K562 (cell line): Measurements from ENCODE around the gene ZNF629. TPM values are rescaled to one million over a fixed set of nuclear protein-coding genes. Genes with fewer than 3 reads are reported as not detected.

Source experiments
- ATAC-seq: fragments of 200-7000 bp; cut with Tn5 transposase; 3 replicates; pipeline ENCODE4 v1.9.1; 2020; ENCODE audit warnings: moderate library complexity
- BruUV-seq: library from RNA; stranded (reverse); fragments of 400-500 nt; replicated peaks from 2 replicates; lab custom pipeline; 2021; lab: Mats Ljungman, UMichigan
- CTCF ChIA-PET: fragments of 300-600 bp; formaldehyde crosslinking; extraction: SDS; loops from one replicate; lab custom pipeline; 2021; ENCODE audit warnings: low intra/inter-chr PET ratio; lab: Yijun Ruan, JAX
- POLR2A ChIA-PET: fragments of 300-600, 350-650 bp; sonication (Branson Sonifier 250); formaldehyde crosslinking; extraction: SDS; loops from one replicate; lab custom pipeline; 2021; ENCODE audit warnings: antibody characterized with exemption, inconsistent platforms; lab: Yijun Ruan, JAX
- DNase-seq, 4 experiments: peaks; one replicate each; pipeline versions ENCODE4 v3.0.0 to v3.0.0-alpha.2; 2011 to 2018; ENCODE audit warnings: low spot score in 3 of 4, mixed read lengths in 3 of 4; ENCODE audit errors: extremely low read depth in 1 of 4
- FAIRE-seq: peaks from 2 replicates; lab custom pipeline; 2011; peaks lifted over from hg19 to GRCh38; lab: Jason Lieb, UNC
- H2AFZ ChIP-seq: 2 replicates; pipeline ENCODE4 v1.6.0; 2011; ENCODE audit warnings: low read depth, low read length, control low read depth, inconsistent platforms
- H3K27ac ChIP-seq: fragments of 200-600 bp; 3 replicates; pipeline ENCODE4 v1.8.0; 2011; ENCODE audit warnings: low read depth, mild to moderate bottlenecking, control low read depth, inconsistent platforms, low read length, moderate library complexity, mixed read lengths; ENCODE audit errors: extremely low read depth
- H3K27me3 ChIP-seq, 2 experiments: fragments of 300-600 bp in 1 of 2; 2 replicates in 1 of 2; 3 replicates in 1 of 2; pipeline versions ENCODE4 v1.6.0 to v1.8.0; 2011; ENCODE audit warnings: inconsistent platforms in 2 of 2, low read length in 2 of 2, mild to moderate bottlenecking in 1 of 2, mixed read lengths in 1 of 2, moderate library complexity in 1 of 2; ENCODE audit not compliant: control insufficient read depth in 2 of 2, insufficient read depth in 2 of 2
- H3K36me3 ChIP-seq: fragments of 300-600 bp; 3 replicates; pipeline ENCODE4 v1.8.0; 2011; ENCODE audit warnings: mild to moderate bottlenecking, low read length, inconsistent platforms; ENCODE audit not compliant: control insufficient read depth, insufficient read depth
- H3K4me1 ChIP-seq, 2 experiments: fragments of 200-600 bp in 1 of 2; replicated peaks in 1 of 2; 2 replicates in 1 of 2; 3 replicates in 1 of 2; pipeline versions ENCODE4 v1.5.1 to v1.8.0; 2011; ENCODE audit warnings: inconsistent platforms in 2 of 2, low read length in 2 of 2, mild to moderate bottlenecking in 1 of 2, mixed read lengths in 1 of 2, moderate library complexity in 1 of 2; ENCODE audit not compliant: control insufficient read depth in 2 of 2, insufficient read depth in 2 of 2
- H3K4me2 ChIP-seq: 2 replicates; pipeline ENCODE4 v1.6.1; 2011; ENCODE audit warnings: low read length, control low read depth, inconsistent platforms, mixed read lengths; ENCODE audit not compliant: insufficient read depth
- H3K4me3 ChIP-seq: fragments of 200-600 bp; sonication (generic), shearing (Covaris generic); 2 replicates; pipeline ENCODE4 v1.5.1; 2016; ENCODE audit warnings: control low read depth, inconsistent platforms
- H3K79me2 ChIP-seq: fragments of 200-600 bp; 3 replicates; pipeline ENCODE4 v1.8.0; 2011; ENCODE audit warnings: low read length, inconsistent platforms; ENCODE audit not compliant: control insufficient read depth, insufficient read depth
- H3K9ac ChIP-seq, 2 experiments: 2 replicates each; pipeline versions ENCODE4 v1.6.0 to v1.6.1; 2011; ENCODE audit warnings: low read depth in 2 of 2, low read length in 2 of 2, control low read depth in 1 of 2, inconsistent platforms in 1 of 2, mild to moderate bottlenecking in 1 of 2, mixed read lengths in 1 of 2; ENCODE audit not compliant: insufficient read depth in 1 of 2
- H3K9me1 ChIP-seq: one replicate; pipeline ENCODE4 v1.6.0; 2011; ENCODE audit warnings: inconsistent platforms, mild to moderate bottlenecking, low read length, moderate library complexity; ENCODE audit not compliant: control insufficient read depth, insufficient read depth
- H3K9me3 ChIP-seq: replicated peaks from 2 replicates; pipeline ENCODE4 v1.5.1; 2011; ENCODE audit warnings: low read depth, low read length, inconsistent platforms; ENCODE audit not compliant: control insufficient read depth, insufficient read depth
- H4K20me1 ChIP-seq: replicated peaks from 2 replicates; pipeline ENCODE4 v1.6.1; 2011; ENCODE audit warnings: low read length, inconsistent platforms, mixed read lengths; ENCODE audit not compliant: control insufficient read depth, insufficient read depth
- E2F3 ChIP-seq: fragments of 250-450 bp; sonication (Bioruptor Pico); IDR thresholded peaks from 2 replicates; pipeline ENCODE4 v1.4.0; 2020; ENCODE audit warnings: mild to moderate bottlenecking
- ETV1 ChIP-seq: fragments of 450-650 bp; conservative IDR thresholded peaks from 2 replicates; pipeline ENCODE4 v1.6.1; 2016; ENCODE audit warnings: missing genetic modification characterization, control low read depth, low read depth, missing compliant biosample characterization
- MYBL2 ChIP-seq, 2 experiments: fragments of 450-650 bp in 1 of 2; sonication (generic) in 1 of 2; formaldehyde crosslinking in 1 of 2; IDR thresholded peaks; 2 replicates each; pipeline versions ENCODE4 v1.6.1 to v1.8.1; 2017 to 2022; ENCODE audit warnings: borderline replicate concordance in 1 of 2, inconsistent platforms in 1 of 2, low read depth in 1 of 2, mild to moderate bottlenecking in 1 of 2, missing genetic modification reagents in 1 of 2, moderate library complexity in 1 of 2
- POLR2A ChIP-seq: fragments of 450-650 bp; conservative IDR thresholded peaks from 2 replicates; pipeline ENCODE4 v1.6.1; 2016
- POLR3A ChIP-seq: IDR thresholded peaks from 2 replicates; pipeline ENCODE4 v1.6.1; 2011; ENCODE audit warnings: borderline replicate concordance, mild to moderate bottlenecking, moderate library complexity; ENCODE audit not compliant: insufficient read length, insufficient read depth; ENCODE audit errors: extremely low read depth
- RFX5 ChIP-seq: IDR thresholded peaks from 2 replicates; pipeline ENCODE4 v1.6.1; 2011; ENCODE audit warnings: low read depth, mild to moderate bottlenecking, improper control_type of control experiment, low read length
- WGBS: fragments of 100-300 bp; shearing (Covaris generic); methylation state at CpG from one replicate; pipeline ENCODE4 v1.1.6; 2016; ENCODE audit warnings: low coverage, mixed read lengths; ENCODE audit not compliant: insufficient coverage; ENCODE audit errors: missing lambda C conversion rate; 5-methylcytosine and 5-hydroxymethylcytosine counted together
- in situ Hi-C: fragments of 300-500 bp; cut with MboI; formaldehyde crosslinking; loops from 4 replicates; pipeline ENCODE4 v1.15.0; 2018; ENCODE audit warnings: inconsistent platforms, mixed read lengths
- intact Hi-C: fragments of 100-400 bp; cut with micrococcal nuclease; formaldehyde crosslinking; loops from 2 replicates; pipeline ENCODE4 v1.14.2; 2022
- polyA plus RNA-seq, 8 experiments: library from polyadenylated mRNA; depleted of rRNA in 4 of 8; stranded (reverse) in 5 of 8; unstranded in 3 of 8; fragments of >200 nt; fragmentation: Nextera tagmentation in 2 of 8; fragmentation: Illumina TruSeq in 1 of 8; extraction: Ambion mirVana in 2 of 8; extraction: Trizol in 1 of 8; gene quantifications; 2 replicates each; pipeline versions ENCODE4 v1.2.1 to v1.2.3, GENCODE V29; 2011 to 2014; ENCODE audit warnings: inconsistent platforms in 1 of 8, missing spikeins in 1 of 8
- total RNA-seq, 7 experiments: library from RNA; depleted of rRNA in 6 of 7; stranded (reverse); fragments of >200 nt in 6 of 7; fragmentation: Illumina TruSeq in 2 of 7; extraction: Trizol in 2 of 7; gene quantifications; 2 replicates each; pipeline versions ENCODE4 v1.2.1 to v1.2.3, GENCODE V29; 2011 to 2021; ENCODE audit warnings: low replicate concordance in 1 of 7
- TF ChIP-seq, protein P1 (sequence below): fragments of 250-450 bp; sonication (Bioruptor Pico); IDR thresholded peaks from 2 replicates; pipeline ENCODE4 v1.4.0; 2020; ENCODE audit warnings: mild to moderate bottlenecking, moderate library complexity
- TF ChIP-seq, protein P2 (sequence below): fragments of 250-450 bp; sonication (Bioruptor Pico); IDR thresholded peaks from 2 replicates; pipeline ENCODE4 v1.8.0; 2022; ENCODE audit warnings: inconsistent platforms
- TF ChIP-seq, protein P3 (sequence below): fragments of 450-650 bp; IDR thresholded peaks from 2 replicates; pipeline ENCODE4 v1.7.1; 2018; ENCODE audit warnings: mild to moderate bottlenecking, low read depth; ENCODE audit not compliant: partially characterized antibody
- TF ChIP-seq, protein P4 (sequence below): fragments of 250-450 bp; sonication (Bioruptor Pico); IDR thresholded peaks from 2 replicates; pipeline ENCODE4 v1.4.0; 2020; ENCODE audit warnings: borderline replicate concordance
- TF ChIP-seq, protein P5 (sequence below): sonication (generic); formaldehyde crosslinking; IDR thresholded peaks from 2 replicates; pipeline ENCODE4 v1.8.0; 2022; ENCODE audit warnings: missing genetic modification reagents, mild to moderate bottlenecking, borderline replicate concordance

ZNF629 gene
- total and polyA plus RNA-seq, 9 of the 15 experiments (the other 6 are each of a cell fraction or from before 2014, with no cell fraction given): 0.44 to 18.8 (median 7.4) TPM

DNA sequence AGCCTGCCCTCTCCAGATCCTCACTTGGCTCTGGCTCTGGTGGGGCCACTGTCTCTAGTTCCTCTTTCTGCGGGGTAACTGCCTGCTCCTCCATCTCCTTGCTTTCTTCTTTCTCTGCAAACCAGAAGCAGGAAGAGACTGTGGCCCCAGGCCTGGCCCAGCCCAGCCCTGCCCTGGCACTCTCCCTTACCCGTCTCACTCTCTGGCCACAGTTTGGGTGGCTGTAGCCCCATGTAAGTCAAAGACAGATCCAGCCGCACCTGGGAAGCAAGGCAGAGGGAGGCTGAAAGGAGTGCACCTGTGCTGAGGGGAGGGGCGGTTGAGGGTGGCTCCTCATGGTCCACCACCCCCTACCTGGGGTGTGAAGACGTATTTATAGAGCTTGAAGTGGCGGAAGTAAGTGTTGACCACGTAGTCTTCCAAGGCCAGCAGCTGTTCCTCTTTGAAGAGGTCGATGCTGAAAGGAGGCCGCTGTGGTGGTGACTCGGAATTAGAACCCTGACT is 28.0 kb downstream of the ZNF629 start (continued):
- TF ChIP-seq, protein P1, sequence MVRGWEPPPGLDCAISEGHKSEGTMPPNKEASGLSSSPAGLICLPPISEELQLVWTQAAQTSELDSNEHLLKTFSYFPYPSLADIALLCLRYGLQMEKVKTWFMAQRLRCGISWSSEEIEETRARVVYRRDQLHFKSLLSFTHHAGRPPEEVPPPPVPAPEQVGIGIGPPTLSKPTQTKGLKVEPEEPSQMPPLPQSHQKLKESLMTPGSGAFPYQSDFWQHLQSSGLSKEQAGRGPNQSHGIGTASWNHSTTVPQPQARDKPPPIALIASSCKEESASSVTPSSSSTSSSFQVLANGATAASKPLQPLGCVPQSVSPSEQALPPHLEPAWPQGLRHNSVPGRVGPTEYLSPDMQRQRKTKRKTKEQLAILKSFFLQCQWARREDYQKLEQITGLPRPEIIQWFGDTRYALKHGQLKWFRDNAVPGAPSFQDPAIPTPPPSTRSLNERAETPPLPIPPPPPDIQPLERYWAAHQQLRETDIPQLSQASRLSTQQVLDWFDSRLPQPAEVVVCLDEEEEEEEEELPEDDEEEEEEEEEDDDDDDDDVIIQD (CRISPR knock-in tag): no peak
- TF ChIP-seq E2F3: no peak

DNA sequence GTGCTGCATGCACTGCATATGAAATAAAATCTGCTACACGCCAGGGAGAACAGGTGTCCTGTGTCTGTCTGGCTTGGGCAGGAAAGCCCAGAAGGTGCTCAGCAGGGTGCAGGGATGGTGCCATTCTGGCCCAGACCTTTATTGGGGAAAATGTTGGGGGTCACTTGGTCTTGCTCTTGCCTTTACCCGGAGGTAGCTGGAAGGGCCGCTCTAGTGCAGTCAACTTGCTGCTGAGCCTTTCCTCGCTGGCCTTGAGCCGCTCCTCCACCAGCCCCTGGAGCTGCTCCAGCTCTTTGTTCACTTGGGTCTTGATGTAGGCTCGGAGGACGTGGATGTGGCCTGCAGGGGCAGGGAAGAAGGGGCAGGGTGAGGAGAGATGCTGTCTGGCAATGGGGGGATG is 29.7 kb downstream of the ZNF629 start:
- Histone ChIP-seq H3K4me3 (no peak overlapping the region), H3K9ac (peak overlapping the region in 1 of 2 experiments; percentile 36; a peak in 2 of 4 replicates), H4K20me1 (no peaks in the 10 kb centered on the region), H3K27ac (no peak overlapping the region), H3K27me3 (no peaks in the 10 kb centered on the region), H3K4me1 (peaks cover 8 to 24% of the 10 kb centered on the region in 2 experiments; a peak in 3 of 5 replicates), H3K79me2 (peaks cover 19% of the 10 kb centered on the region), H3K36me3 (peaks cover 74% of the 10 kb centered on the region), H3K4me2 (no peak overlapping the region), H3K9me1 (no peaks in the 10 kb centered on the region), H2AFZ (no peak overlapping the region), H3K9me3 (no peaks in the 10 kb centered on the region)
- ATAC-seq: no peak
- intact Hi-C loops: no loop called here
- in situ Hi-C loops: no loop called here
- POLR2A ChIA-PET: interaction anchor here (0.6 to 2.0 kb wide), 5 partner anchors 9 to 164 kb away, joined by 3 to 9 read pairs (median 3); partner anchors contain the start of gene PHKG2
- DNase-seq: no peak
- CTCF ChIA-PET: no interaction called here
- BruUV-seq: no TSS peak
- 89% methylated on average over 7 of the region's 7 CpGs for WGBS
- no peak for FAIRE-seq
- TF ChIP-seq, protein P2, sequence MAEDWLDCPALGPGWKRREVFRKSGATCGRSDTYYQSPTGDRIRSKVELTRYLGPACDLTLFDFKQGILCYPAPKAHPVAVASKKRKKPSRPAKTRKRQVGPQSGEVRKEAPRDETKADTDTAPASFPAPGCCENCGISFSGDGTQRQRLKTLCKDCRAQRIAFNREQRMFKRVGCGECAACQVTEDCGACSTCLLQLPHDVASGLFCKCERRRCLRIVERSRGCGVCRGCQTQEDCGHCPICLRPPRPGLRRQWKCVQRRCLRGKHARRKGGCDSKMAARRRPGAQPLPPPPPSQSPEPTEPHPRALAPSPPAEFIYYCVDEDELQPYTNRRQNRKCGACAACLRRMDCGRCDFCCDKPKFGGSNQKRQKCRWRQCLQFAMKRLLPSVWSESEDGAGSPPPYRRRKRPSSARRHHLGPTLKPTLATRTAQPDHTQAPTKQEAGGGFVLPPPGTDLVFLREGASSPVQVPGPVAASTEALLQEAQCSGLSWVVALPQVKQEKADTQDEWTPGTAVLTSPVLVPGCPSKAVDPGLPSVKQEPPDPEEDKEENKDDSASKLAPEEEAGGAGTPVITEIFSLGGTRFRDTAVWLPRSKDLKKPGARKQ (CRISPR knock-in tag): no peak
- TF ChIP-seq POLR2A (peak; percentile 4; the same call in 1 of the 2 replicates), POLR3A (no peak), MYBL2 (IDR thresholded peaks at IDR 0.05; ENCODE audit: low read depth) (no peak), MYBL2 (CRISPR knock-in tag; IDR thresholded peaks at IDR 0.05; ENCODE audit: borderline replicate concordance) (no peak), RFX5 (no peak), ETV1 (tag) (no peak)
- TF ChIP-seq, protein P3, sequence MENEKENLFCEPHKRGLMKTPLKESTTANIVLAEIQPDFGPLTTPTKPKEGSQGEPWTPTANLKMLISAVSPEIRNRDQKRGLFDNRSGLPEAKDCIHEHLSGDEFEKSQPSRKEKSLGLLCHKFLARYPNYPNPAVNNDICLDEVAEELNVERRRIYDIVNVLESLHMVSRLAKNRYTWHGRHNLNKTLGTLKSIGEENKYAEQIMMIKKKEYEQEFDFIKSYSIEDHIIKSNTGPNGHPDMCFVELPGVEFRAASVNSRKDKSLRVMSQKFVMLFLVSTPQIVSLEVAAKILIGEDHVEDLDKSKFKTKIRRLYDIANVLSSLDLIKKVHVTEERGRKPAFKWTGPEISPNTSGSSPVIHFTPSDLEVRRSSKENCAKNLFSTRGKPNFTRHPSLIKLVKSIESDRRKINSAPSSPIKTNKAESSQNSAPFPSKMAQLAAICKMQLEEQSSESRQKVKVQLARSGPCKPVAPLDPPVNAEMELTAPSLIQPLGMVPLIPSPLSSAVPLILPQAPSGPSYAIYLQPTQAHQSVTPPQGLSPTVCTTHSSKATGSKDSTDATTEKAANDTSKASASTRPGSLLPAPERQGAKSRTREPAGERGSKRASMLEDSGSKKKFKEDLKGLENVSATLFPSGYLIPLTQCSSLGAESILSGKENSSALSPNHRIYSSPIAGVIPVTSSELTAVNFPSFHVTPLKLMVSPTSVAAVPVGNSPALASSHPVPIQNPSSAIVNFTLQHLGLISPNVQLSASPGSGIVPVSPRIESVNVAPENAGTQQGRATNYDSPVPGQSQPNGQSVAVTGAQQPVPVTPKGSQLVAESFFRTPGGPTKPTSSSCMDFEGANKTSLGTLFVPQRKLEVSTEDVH: no peak
- TF ChIP-seq, protein P4, sequence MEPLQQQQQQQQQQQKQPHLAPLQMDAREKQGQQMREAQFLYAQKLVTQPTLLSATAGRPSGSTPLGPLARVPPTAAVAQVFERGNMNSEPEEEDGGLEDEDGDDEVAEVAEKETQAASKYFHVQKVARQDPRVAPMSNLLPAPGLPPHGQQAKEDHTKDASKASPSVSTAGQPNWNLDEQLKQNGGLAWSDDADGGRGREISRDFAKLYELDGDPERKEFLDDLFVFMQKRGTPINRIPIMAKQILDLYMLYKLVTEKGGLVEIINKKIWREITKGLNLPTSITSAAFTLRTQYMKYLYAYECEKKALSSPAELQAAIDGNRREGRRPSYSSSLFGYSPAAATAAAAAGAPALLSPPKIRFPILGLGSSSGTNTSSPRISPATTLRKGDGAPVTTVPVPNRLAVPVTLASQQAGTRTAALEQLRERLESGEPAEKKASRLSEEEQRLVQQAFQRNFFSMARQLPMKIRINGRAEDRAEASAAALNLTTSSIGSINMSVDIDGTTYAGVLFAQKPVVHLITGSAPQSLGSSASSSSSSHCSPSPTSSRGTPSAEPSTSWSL (CRISPR knock-in tag): no peak
- TF ChIP-seq, protein P5, sequence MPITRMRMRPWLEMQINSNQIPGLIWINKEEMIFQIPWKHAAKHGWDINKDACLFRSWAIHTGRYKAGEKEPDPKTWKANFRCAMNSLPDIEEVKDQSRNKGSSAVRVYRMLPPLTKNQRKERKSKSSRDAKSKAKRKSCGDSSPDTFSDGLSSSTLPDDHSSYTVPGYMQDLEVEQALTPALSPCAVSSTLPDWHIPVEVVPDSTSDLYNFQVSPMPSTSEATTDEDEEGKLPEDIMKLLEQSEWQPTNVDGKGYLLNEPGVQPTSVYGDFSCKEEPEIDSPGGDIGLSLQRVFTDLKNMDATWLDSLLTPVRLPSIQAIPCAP (CRISPR knock-in tag): no peak
